Vagina (tissue), 2 donors: ENCODE data around the gene EGFR.

Experiments used
- POLR2A ChIP-seq, 2 donors: fragments of 450-650 bp; IDR thresholded peaks; one replicate each; pipeline ENCODE4 v1.6.1; 2017; ENCODE audit warnings: antibody characterized with exemption in 2 of 2, mild to moderate bottlenecking in 2 of 2, moderate library complexity in 2 of 2
- POLR2AphosphoS5 ChIP-seq, 2 donors: sonication (generic); formaldehyde crosslinking; IDR thresholded peaks; one replicate each; pipeline ENCODE4 v1.9.0; 2017; ENCODE audit warnings: antibody characterized with exemption in 2 of 2, mild to moderate bottlenecking in 2 of 2, low read depth in 1 of 2; ENCODE audit not compliant: insufficient read depth in 1 of 2
- TF ChIP-seq, protein P1 (sequence below), 3 experiments: fragments of 450-650 bp in 2 of 3; fragments of 200-600 bp in 1 of 3; sonication (generic) in 1 of 3; IDR thresholded peaks; one replicate each; pipeline ENCODE4 v1.5.1; 2017 to 2019; ENCODE audit warnings: antibody characterized with exemption in 3 of 3, mild to moderate bottlenecking in 2 of 3, moderate library complexity in 2 of 3

DNA sequence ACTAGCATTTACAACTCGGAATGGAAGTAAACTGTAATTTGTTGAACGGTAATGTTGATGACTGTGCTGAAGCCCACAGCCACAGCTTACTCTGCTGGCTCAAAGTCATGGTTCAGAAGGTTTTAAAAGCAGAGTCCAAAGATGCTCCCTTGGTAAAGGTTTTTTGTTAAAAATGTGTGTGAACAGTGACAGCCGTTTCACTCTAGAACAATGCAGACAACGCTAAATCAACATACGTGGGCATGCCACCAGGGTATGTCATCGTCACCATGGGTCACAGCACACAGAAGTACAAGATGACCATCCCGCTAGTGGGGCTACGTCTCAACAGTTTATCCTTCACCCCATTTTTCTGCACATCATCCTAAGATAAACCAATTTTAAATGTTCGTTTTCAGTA is 239.8 kb downstream of the EGFR start:
- TF ChIP-seq, protein P1, sequence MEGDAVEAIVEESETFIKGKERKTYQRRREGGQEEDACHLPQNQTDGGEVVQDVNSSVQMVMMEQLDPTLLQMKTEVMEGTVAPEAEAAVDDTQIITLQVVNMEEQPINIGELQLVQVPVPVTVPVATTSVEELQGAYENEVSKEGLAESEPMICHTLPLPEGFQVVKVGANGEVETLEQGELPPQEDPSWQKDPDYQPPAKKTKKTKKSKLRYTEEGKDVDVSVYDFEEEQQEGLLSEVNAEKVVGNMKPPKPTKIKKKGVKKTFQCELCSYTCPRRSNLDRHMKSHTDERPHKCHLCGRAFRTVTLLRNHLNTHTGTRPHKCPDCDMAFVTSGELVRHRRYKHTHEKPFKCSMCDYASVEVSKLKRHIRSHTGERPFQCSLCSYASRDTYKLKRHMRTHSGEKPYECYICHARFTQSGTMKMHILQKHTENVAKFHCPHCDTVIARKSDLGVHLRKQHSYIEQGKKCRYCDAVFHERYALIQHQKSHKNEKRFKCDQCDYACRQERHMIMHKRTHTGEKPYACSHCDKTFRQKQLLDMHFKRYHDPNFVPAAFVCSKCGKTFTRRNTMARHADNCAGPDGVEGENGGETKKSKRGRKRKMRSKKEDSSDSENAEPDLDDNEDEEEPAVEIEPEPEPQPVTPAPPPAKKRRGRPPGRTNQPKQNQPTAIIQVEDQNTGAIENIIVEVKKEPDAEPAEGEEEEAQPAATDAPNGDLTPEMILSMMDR (IDR thresholded peaks at IDR 0.05): no peak
- TF ChIP-seq POLR2A (IDR thresholded peaks at IDR 0.05) (no peak), POLR2AphosphoS5 (IDR thresholded peaks at IDR 0.05; ENCODE audit: insufficient read depth in 1 of 2, low read depth in 1 of 2) (no peak)
